ENCODE results near the gene CLEC4F.

Gene CLEC4F

DNA sequence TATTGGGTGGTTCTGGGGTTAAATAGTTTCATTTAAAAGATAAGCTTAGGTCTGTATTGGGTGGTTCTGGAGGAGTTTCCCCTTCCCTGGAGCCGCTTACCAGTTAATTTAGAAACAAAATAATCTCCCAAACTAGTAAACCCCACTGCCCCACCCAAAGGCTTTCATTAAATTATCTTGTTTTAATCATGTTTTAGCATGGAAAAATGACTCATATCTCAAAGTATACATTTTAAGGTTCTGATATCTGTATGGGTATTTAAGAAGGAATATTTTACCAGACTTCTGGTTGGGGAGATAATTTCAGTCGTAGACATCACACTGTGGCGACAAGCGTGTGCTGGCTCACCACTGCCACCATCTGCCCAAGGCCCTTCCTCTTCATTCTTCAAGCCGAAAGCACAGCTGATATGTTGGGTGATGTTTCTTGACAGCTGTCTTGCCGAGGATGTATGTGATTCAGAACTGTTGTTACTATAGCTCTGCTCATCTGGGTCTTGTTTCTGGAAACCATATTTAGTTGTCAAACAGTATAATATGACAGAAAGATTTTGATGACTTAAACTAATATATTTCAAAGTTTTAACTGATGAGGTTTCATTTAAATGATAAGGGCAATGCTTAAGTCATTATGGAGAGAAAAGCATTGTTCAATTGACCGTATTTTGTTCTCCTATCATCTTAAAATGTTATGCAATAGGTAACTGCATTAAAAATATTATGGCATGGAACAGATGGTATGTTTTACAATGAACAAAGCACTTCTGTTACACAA is 35.1 kb downstream of the CLEC4F start:
- DNase-seq: no peak

DNA sequence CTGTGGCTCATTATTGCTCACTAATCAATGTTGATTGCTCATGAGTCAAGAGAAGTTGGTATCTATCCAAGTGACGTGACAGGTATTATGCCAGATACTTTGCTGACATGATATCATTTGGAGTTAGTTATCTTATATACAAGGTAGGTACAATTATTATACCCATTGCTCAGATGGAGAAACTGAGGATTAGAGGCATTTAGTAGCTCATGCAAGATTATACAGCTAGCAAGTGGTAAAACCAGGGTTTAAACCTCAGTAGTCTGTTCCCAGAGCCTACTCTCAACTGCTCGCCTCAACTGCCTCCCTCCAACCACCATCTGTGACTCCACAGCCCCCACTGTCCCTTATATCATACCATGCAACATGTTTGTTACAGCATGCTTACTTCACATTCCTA is 36.1 kb downstream of the CLEC4F start:
- DNase-seq: no peak

DNA sequence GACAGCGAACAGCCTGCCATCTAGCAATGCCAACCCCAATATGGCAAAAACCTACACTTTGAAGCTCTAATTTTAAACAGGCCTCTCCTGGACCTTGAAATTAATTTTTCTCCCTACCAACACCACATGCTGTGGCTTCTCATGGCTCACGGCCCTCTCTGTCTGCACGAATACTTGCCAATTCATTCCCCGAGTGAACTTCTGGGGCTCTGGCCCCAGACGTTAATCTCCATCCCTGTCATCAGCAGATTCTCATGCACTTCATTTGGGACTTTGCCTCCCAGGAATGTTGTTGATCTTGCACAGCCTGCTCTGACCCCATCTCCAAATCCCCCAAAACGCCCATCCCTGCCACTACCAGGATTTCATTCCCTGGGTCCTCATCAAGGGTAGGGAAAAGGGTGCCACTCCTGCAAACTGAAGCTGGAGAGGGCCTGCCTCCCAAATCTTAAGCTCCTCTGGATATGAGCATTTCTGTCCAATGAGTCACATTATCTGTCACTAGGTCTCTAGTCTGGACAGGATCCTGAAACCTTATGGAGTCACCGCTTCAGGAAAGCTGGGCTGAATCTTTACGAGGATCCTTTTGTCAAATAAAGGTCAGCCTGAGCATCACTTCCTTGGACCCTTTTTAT is 40.4 kb downstream of the CLEC4F start:
- no peak for DNase-seq

DNA sequence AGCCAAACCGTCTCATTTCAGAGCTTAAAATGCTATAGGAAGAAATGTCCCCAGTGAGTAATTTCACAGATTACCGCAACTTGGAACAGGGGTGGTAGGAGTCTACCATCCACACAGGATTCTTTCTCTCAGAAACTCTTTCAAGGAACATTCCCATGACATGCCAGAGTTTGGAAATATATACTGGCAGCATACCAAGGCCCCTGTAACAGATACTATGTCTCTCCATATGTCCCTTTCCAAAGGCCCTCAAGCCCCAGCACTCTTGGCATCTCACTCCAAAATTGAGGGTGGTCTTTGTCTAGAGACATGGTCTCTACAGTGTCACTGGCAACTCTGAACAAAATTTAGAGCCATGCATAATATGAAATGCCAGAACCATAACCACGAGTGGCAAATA is 40.9 kb downstream of the CLEC4F start:
- no peak for DNase-seq

- DNase-seq: no peak
Observed at GRCh38 chr2:70778676-70779075, 41.7 kb downstream of the CLEC4F start.

GRCh38 chr2:70777450-70777849 is 42.9 kb downstream of the CLEC4F start:
- DNase-seq: no peak

DNA sequence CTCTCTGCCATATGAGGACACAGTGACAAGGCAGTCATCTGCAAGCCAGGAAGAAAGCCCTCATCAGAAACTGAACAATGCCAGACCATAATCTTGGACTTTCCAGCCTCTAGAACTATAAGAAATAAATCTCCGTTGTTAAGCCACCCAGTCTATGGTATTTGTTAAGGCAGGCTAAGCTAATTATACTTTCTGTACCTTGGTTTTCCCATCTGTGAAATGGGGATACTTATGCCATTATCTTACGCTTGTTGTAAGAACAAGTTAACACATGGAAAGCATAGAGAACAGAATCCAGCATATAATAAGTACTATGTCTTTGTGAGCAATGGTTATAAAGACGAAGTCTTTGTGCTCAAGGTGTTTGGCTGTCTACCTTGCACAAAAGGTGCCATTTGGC is 44.1 kb downstream of the CLEC4F start:
- no peak for DNase-seq

GRCh38 chr2:70775141-70775540 is 45.3 kb downstream of the CLEC4F start:
- no peak for DNase-seq

DNA sequence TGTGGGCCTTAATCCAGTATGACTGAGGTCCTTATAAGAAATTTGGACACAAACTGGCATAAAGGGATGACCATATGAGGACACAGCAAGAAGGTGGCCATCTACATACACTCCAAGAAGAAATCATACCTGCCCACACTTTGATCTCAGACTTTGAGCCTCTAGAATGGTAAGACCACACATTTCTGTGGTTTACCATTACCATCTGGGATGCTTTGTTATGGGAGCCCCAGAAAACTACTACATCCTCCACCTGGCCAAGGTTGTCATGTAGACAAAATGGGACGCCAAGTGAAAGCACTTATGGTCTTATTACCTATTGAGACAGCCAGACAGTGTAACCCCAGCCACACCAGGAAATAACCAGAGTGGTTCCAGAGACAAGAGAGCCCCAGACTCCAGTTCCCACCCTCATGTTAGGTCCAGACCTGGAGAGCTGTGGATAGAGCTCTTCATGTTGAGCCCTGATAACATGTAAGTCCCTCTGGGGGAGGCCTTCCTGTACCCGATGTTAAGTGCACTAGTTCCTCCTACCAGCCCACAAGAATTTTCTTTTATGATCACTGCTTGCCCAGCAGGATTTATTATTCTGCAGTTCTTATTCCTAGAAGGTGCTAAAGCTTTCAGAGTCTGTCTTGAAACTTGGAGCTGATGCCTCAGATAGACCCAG is 47.8 kb downstream of the CLEC4F start:
- DNase-seq: no peak

GRCh38 chr2:70771446-70771845 is 49.0 kb downstream of the CLEC4F start:
- no peak for DNase-seq

DNA sequence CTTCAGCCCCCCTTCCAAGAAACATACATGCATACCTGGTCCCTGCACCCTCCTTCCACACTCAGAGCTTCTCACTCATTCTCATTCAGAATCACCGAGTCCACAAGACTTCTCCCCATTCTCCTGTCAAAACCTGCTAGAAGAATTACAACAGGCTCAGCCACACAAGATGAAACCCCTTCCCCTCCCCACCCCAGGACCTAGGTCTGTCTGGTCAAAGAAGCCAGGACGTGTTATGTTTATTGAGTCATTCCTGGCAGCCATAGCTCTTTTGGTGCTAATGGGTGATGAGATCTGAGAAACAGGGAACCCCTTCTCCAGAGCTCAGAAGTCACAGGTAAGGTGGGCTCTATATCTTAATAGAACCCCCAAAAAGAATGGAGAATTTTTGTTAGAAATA is 50.9 kb downstream of the CLEC4F start:
- DNase-seq: no peak

GRCh38 chr2:70768590-70769085 is 51.8 kb downstream of the CLEC4F start:
- DNase-seq: no peak

DNA sequence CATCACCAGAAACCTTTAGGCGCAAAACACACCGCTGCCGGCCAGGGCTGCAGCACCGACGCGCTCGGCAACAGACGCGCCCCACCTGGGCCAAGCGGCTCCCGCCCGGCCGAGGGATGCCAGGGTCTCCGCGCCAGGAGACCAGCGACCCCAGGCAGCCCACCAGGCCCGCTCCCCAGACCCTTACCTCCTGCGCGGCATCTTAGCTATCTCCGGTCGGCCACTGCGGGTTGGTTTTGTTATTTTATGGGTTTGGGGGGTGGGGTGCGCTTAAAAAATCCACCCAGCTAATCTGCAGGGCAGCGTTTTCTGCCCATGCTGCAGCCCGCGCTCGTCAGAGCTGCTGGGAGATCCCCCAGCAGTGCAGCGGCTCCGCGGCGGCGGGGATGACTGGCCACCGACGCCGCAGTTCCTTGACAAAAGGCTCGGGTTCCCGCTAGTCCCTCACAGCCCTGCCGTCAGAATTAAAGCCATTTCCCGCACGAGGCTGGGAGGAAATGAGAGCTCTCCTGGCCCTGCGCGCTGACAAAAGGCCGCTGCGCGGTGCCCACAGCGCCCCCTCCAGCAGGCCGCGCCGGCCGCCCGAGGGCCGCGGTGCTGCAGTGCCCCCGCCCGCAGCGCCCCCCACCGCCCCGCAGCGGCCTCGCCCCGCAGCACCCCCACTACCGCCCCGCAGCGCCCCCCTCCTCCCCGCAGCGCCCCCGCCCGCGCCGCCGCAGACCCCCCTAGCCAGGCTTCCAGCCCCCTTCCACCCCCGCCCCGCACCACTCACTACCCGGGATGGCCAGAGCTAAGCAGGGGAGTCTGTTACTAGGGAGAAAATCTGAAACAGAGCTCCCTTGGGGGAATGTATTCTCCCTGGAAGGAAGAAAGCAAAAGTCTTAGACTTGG is 52.5 kb downstream of the CLEC4F start, which contains the start of gene ADD2:
Gene ADD2, minus strand, starts transcription at position 502 of the 891 bp plus-strand sequence. CDS start 61,792 bp downstream, outside the sequence.
- DNase-seq: no peak

GRCh38 chr2:70767079-70767698 is 53.2 kb downstream of the CLEC4F start:
- no peak for DNase-seq

GRCh38 chr2:70766357-70767078 is 53.9 kb downstream of the CLEC4F start:
- no peak for DNase-seq

DNA sequence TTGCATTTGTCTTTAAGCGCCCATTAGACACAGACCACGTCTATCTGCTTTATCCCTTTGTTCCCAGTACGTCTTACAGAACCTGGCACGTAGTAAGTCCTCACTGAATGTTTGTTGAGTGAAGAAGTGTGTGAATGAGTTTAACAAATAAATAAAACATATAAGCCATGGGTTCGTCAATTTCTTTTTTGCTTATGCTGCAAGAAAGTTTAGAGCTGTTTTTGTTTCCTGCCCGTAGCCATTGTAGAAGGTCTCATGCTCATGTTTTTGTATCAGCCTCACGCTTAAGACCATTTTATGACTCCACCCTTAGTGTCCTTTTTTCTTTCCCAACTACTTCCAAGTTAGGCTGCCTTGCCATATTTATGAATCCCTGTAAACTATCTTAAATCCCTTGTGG is 54.9 kb downstream of the CLEC4F start:
- DNase-seq: no peak

DNA sequence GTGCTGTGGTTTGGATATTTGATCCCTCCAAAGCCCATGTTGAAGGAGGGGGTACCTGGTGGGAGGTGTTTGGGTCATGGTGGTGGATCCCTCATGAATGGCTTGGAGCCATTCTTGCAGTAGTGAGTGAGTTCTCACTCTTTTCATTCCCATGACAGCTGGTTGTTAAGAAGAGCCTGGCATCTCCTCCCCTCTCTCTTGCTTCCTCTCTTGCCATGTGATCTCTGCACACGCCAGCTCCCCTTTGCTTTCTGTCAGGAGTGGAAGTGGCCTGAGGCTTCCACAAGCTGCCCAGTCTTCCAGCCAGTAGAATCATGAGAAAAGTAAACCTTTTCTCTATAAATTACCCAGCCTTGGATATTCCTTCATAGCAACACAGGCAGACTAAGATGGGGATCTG is 61.0 kb downstream of the CLEC4F start:
- DNase-seq: no peak
